Osteocyte (in vitro differentiated cells): ENCODE measurements around the gene PPP2R5C. TPM values are rescaled to one million over a fixed set of nuclear protein-coding genes. Genes with fewer than 3 reads are reported as not detected.

Experiments used
- DNase-seq: peaks from one replicate; pipeline ENCODE4 v3.0.0; 2021; ENCODE audit warnings: mixed read lengths; ENCODE audit not compliant: unreplicated experiment; ENCODE audit errors: extremely low spot score
- H3K27ac Mint-ChIP-seq: one replicate; pipeline ENCODE4 v1.8.0; 2021; ENCODE audit warnings: mild to moderate bottlenecking, mixed read lengths; ENCODE audit not compliant: unreplicated experiment
- H3K27me3 Mint-ChIP-seq: one replicate; pipeline ENCODE4 v1.8.0; 2021; ENCODE audit warnings: mixed read lengths; ENCODE audit not compliant: unreplicated experiment
- H3K36me3 Mint-ChIP-seq: one replicate; pipeline ENCODE4 v1.8.0; 2021; ENCODE audit warnings: mixed read lengths; ENCODE audit not compliant: unreplicated experiment
- H3K4me1 Mint-ChIP-seq: one replicate; pipeline ENCODE4 v1.8.0; 2021; ENCODE audit warnings: mixed read lengths; ENCODE audit not compliant: unreplicated experiment
- H3K4me3 Mint-ChIP-seq: one replicate; pipeline ENCODE4 v1.8.0; 2021; ENCODE audit warnings: mild to moderate bottlenecking, moderate library complexity, mixed read lengths; ENCODE audit not compliant: unreplicated experiment
- H3K9me3 Mint-ChIP-seq: one replicate; pipeline ENCODE4 v1.8.0; 2021; ENCODE audit warnings: mixed read lengths; ENCODE audit not compliant: unreplicated experiment
- CTCF ChIP-seq: fragments of 200-600 bp; sonication (generic); IDR thresholded peaks from 2 replicates; pipeline ENCODE4 v1.5.0; 2021; ENCODE audit warnings: antibody characterized with exemption, mild to moderate bottlenecking, moderate library complexity
- total RNA-seq: library from RNA; stranded (reverse); gene quantifications from 2 replicates; pipeline ENCODE4 v1.2.1, GENCODE V29; 2021

PPP2R5C gene
- total RNA-seq, 1 donor from 2014 or later: 116 TPM

DNA sequence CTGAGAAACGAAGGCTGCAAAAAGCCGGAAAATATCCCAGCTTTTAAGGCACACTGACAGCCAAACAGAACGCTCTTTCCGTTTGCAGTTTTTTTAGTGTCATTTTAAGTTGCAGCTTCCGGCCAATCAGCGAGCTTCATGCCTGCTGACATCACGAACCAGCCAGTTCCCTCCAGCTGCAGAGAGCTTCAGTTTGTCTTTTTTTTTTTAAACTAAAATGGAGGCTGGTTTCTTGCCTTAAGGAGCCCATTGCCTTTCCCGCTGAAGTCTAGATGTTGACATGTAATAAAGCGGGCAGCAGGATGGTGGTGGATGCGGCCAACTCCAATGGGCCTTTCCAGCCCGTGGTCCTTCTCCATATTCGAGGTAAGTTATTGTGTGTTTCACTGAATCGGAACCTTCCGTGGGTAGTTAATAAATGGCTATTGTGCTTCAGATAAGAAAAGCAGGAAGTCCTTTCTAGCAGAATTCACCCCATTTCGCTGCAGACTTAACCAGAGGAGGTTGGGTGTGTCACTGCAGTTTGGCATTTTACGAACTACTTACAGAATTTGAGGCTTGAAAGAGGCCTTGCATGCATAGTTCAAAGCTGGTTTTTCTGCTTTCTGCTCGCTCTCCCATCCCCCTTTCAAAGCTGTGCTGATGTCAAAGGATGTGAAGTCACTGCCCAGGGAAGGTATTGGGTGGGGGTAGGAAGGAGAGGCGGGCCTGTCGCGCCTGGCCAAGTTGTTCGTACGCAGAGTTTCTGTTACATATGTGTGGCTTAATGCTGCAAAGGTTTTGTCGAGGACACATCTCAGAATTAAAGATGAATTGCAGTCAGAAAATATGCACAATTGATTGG lies 48.4 kb downstream of the PPP2R5C start:
- DNase-seq: peak; percentile 92
- Mint-ChIP-seq H3K27ac (peak overlapping the region; percentile 99), H3K4me3 (peak overlapping the region; percentile 90), H3K36me3 (peaks cover 5% of the 10 kb centered on the region), H3K4me1 (peaks cover 35% of the 10 kb centered on the region), H3K9me3 (no peaks in the 10 kb centered on the region), H3K27me3 (no peaks in the 10 kb centered on the region)
- TF ChIP-seq CTCF: no peak

GRCh38 chr14:101810897-101811621 lies 49.5 kb downstream of the PPP2R5C start:
- Mint-ChIP-seq H3K4me1 (peaks cover 35% of the 10 kb centered on the region), H3K27me3 (no peaks in the 10 kb centered on the region), H3K36me3 (peaks cover 5% of the 10 kb centered on the region), H3K9me3 (no peaks in the 10 kb centered on the region), H3K27ac (peak overlapping the region; percentile 99), H3K4me3 (peak overlapping the region; percentile 90)
- no peak for DNase-seq
- no peak for TF ChIP-seq CTCF

DNA sequence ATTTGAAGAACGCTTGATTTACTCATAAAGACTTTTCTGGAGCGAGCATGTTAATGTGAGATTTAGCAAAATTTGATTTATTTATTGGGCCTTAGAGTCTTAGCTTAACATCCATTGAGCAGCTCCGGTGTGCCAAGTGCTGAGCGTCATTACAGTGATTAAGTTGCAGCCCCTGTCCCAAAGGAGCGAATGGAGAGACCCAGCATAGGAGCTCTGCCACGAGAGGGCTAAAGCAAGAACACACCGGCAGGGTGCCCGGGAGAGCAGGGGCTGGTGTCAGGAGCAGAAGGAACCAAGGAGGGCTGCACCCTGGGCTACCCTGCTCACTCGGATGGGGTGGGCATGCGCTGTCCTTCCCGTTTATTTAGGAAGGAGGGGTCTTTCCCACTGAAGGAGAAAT lies 50.6 kb downstream of the PPP2R5C start:
- Mint-ChIP-seq H3K4me1 (peaks cover 38% of the 10 kb centered on the region), H3K4me3 (no peak overlapping the region), H3K27ac (peak overlapping the region; percentile 9), H3K9me3 (no peaks in the 10 kb centered on the region), H3K27me3 (no peaks in the 10 kb centered on the region), H3K36me3 (peaks cover 5% of the 10 kb centered on the region)
- DNase-seq: no peak
- TF ChIP-seq CTCF: no peak

GRCh38 chr14:101813171-101813759 lies 51.8 kb downstream of the PPP2R5C start:
- Mint-ChIP-seq H3K9me3 (no peaks in the 10 kb centered on the region), H3K36me3 (peaks cover 5% of the 10 kb centered on the region), H3K27me3 (no peaks in the 10 kb centered on the region), H3K4me1 (peaks cover 44% of the 10 kb centered on the region), H3K4me3 (no peak overlapping the region), H3K27ac (no peak overlapping the region)
- no peak for DNase-seq
- TF ChIP-seq CTCF: no peak

DNA sequence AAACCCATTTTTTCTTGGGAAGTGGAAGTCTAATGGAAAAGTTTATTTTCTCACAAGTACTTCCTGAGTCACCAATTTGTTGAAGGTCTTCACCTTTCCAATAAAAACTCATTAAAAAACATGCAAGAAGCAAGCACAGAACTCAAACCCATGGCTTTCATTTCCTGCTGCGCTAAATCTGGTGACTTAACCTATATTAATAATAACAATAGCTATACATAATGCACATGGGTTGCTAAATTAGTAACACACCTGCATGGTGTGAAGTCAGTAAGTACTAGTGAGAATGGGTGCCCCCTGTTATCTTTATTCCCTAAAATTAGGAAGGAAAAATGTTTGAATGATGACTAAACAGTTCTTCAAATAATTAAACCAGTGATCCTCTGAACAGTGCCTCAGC lies 52.3 kb downstream of the PPP2R5C start:
- no peak overlapping the region for H3K4me3 Mint-ChIP-seq
- H3K4me1 Mint-ChIP-seq: peaks cover 44% of the 10 kb centered on the region
- no peak overlapping the region for H3K27ac Mint-ChIP-seq

More for the DNA sequence above, 52.3 kb downstream of the PPP2R5C start:
- H3K27me3 Mint-ChIP-seq: no peaks in the 10 kb centered on the region
- no peak for TF ChIP-seq CTCF
- peaks cover 5% of the 10 kb centered on the region for H3K36me3 Mint-ChIP-seq
- H3K9me3 Mint-ChIP-seq: no peaks in the 10 kb centered on the region
- DNase-seq: no peak
